ENCODE data around the gene ABCC6. TPM values are rescaled to one million over a fixed set of nuclear protein-coding genes. Genes with fewer than 3 reads are reported as not detected.
"Not testable (repeated sequence)": the region's sequence is repeated elsewhere in the genome, so short reads cannot be mapped to it uniquely, and the experiment has no call there.

ABCC6 gene
- polyA plus RNA-seq, 3 donors, result 9.0 to 17.0 (median 9.2) TPM

- WGBS, 3 donors, result 72 to 79% (median 76%) methylated on average over 3 to 4 of the region's 4 CpGs
- H3K27ac ChIP-seq (ENCODE audit: low read depth, low read length), result not testable (repeated sequence)
These were observed 23.9 kb downstream of the ABCC6 start for GRCh38 chr16:16199428-16199827.

- 78 to 90% (median 80%) methylated on average over 17 of the region's 17 CpGs for WGBS, 3 donors
- no peak overlapping the region for H3K27ac ChIP-seq (ENCODE audit: low read depth, low read length)
These were observed 25.3 kb downstream of the ABCC6 start for GRCh38 chr16:16197966-16198365.

GRCh38 chr16:16197331-16197730, 26.0 kb downstream of the ABCC6 start:
- no peak overlapping the region for H3K27ac ChIP-seq (ENCODE audit: low read depth, low read length)
- WGBS, 3 donors, result 33 to 73% (median 54%) methylated on average over 3 of the region's 3 CpGs

- H3K27ac ChIP-seq (ENCODE audit: low read depth, low read length), result no peak overlapping the region
- whole genome bisulfite sequencing, 3 donors, result 78 to 90% (median 89%) methylated on average over 3 of the region's 3 CpGs
These were observed 27.2 kb downstream of the ABCC6 start for GRCh38 chr16:16196099-16196498.

- no peak overlapping the region for H3K27ac ChIP-seq (ENCODE audit: low read depth, low read length)
- WGBS, 3 donors, result 52 to 74% (median 59%) methylated on average over 6 to 8 of the region's 8 CpGs
These were observed 31.7 kb downstream of the ABCC6 start for GRCh38 chr16:16191493-16192167.

GRCh38 chr16:16190966-16191365, 32.3 kb downstream of the ABCC6 start:
- WGBS, 3 donors, result 85 to 98% (median 92%) methylated on average over 12 of the region's 12 CpGs
- H3K27ac ChIP-seq (ENCODE audit: low read depth, low read length), result not testable (repeated sequence)

GRCh38 chr16:16190546-16190945, 32.7 kb downstream of the ABCC6 start:
- 88 to 89% (median 89%) methylated on average over 5 of the region's 5 CpGs for WGBS, 3 donors
- H3K27ac ChIP-seq (ENCODE audit: low read depth, low read length), result no peak overlapping the region

- 77 to 85% (median 81%) methylated on average over 8 of the region's 8 CpGs for WGBS, 3 donors
- H3K27ac ChIP-seq (ENCODE audit: low read depth, low read length), result no peak overlapping the region
These were observed 33.5 kb downstream of the ABCC6 start for GRCh38 chr16:16189842-16190241.

GRCh38 chr16:16188827-16189226, 34.5 kb downstream of the ABCC6 start:
- WGBS, 3 donors, result 88 to 91% (median 90%) methylated on average over 13 of the region's 13 CpGs
- H3K27ac ChIP-seq (ENCODE audit: low read depth, low read length), result no peak overlapping the region

GRCh38 chr16:16186820-16187219, 36.5 kb downstream of the ABCC6 start:
- WGBS, 3 donors, result 86 to 95% (median 89%) methylated on average over 11 of the region's 11 CpGs

GRCh38 chr16:16185095-16185494, 38.2 kb downstream of the ABCC6 start:
- WGBS, 3 donors, result 65 to 80% (median 75%) methylated on average over 4 of the region's 4 CpGs
- H3K27ac ChIP-seq (ENCODE audit: low read depth, low read length), result no peak overlapping the region

More at GRCh38 chr16:16186820-16187219, 36.5 kb downstream of the ABCC6 start:
- no peak overlapping the region for H3K27ac ChIP-seq (ENCODE audit: low read depth, low read length)

- no peak overlapping the region for H3K27ac ChIP-seq (ENCODE audit: low read depth, low read length)
- 79 to 89% (median 86%) methylated on average over 5 of the region's 5 CpGs for whole genome bisulfite sequencing, 3 donors
These were observed 38.7 kb downstream of the ABCC6 start for GRCh38 chr16:16184594-16184993.

- 82 to 89% (median 89%) methylated on average over 8 of the region's 8 CpGs for WGBS, 3 donors
- no peak overlapping the region for H3K27ac ChIP-seq (ENCODE audit: low read depth, low read length)
These were observed 39.7 kb downstream of the ABCC6 start for GRCh38 chr16:16183562-16183961.

- no peak overlapping the region for H3K27ac ChIP-seq (ENCODE audit: low read depth, low read length)
- WGBS, 3 donors, result 76 to 83% (median 83%) methylated on average over 8 of the region's 8 CpGs
These were observed 40.4 kb downstream of the ABCC6 start for GRCh38 chr16:16182918-16183317.

- not testable (repeated sequence) for H3K27ac ChIP-seq (ENCODE audit: low read depth, low read length)
- 59 to 83% (median 75%) methylated on average over 3 of the region's 3 CpGs for WGBS, 3 donors
These were observed 41.5 kb downstream of the ABCC6 start for GRCh38 chr16:16181748-16182147.

GRCh38 chr16:16178455-16179162, 44.7 kb downstream of the ABCC6 start:
- H3K27ac ChIP-seq (ENCODE audit: low read depth, low read length), result no peak overlapping the region
- WGBS, 3 donors, result 86 to 94% (median 91%) methylated on average over 7 of the region's 7 CpGs

- no peak overlapping the region for H3K27ac ChIP-seq (ENCODE audit: low read depth, low read length)
These were observed 47.0 kb downstream of the ABCC6 start for GRCh38 chr16:16176328-16176727.

GRCh38 chr16:16175296-16175695, 48.0 kb downstream of the ABCC6 start:
- WGBS, 3 donors, result 66 to 76% (median 68%) methylated on average over 5 of the region's 5 CpGs
- H3K27ac ChIP-seq (ENCODE audit: low read depth, low read length), result no peak overlapping the region

- 88 to 91% (median 89%) methylated on average over 4 of the region's 4 CpGs for WGBS, 3 donors
- no peak overlapping the region for H3K27ac ChIP-seq (ENCODE audit: low read depth, low read length)
These were observed 50.3 kb downstream of the ABCC6 start for GRCh38 chr16:16172991-16173390.

- H3K27ac ChIP-seq (ENCODE audit: low read depth, low read length), result no peak overlapping the region
- WGBS, 3 donors, result 89 to 96% (median 95%) methylated on average over 4 of the region's 4 CpGs
These were observed 51.9 kb downstream of the ABCC6 start for GRCh38 chr16:16171332-16171919.
